Upper lobe of left lung (tissue), 4 donors: ENCODE data around the gene ZNF41.

ENCODE experiments used
- CTCF ChIP-seq, 6 experiments: fragments of 450-650 bp in 4 of 6; fragments of 200-600 bp in 2 of 6; sonication (generic) in 2 of 6; IDR thresholded peaks; one replicate each; pipeline ENCODE4 v1.5.1; 2016 to 2019; ENCODE audit warnings: antibody characterized with exemption in 6 of 6
- EP300 ChIP-seq, 4 donors: sonication (generic); formaldehyde crosslinking; IDR thresholded peaks; one replicate each; pipeline ENCODE4 v1.5.1; 2017; ENCODE audit warnings: antibody characterized with exemption in 4 of 4, control low read depth in 2 of 4
- POLR2A ChIP-seq, 4 donors: fragments of 450-650 bp; IDR thresholded peaks; one replicate each; pipeline ENCODE4 v1.5.1; 2016 to 2017; ENCODE audit warnings: antibody characterized with exemption in 4 of 4, mild to moderate bottlenecking in 2 of 4
- POLR2AphosphoS5 ChIP-seq, 2 donors: sonication (generic); formaldehyde crosslinking; IDR thresholded peaks; one replicate each; pipeline ENCODE4 v1.5.1; 2017; ENCODE audit warnings: antibody characterized with exemption in 2 of 2

GRCh38 chrX:47489507-47490275, 6.7 kb upstream of the ZNF41 start:
- no peak for TF ChIP-seq CTCF (IDR thresholded peaks at IDR 0.05)
- TF ChIP-seq POLR2A (IDR thresholded peaks at IDR 0.05), result no peak
- no peak for TF ChIP-seq POLR2AphosphoS5 (IDR thresholded peaks at IDR 0.05)
- TF ChIP-seq EP300 (IDR thresholded peaks at IDR 0.05), result no peak
